ENCODE data around the gene PABPC1L2A.
"Not testable (repeated sequence)": the region's sequence is repeated elsewhere in the genome, so short reads cannot be mapped to it uniquely, and the experiment has no call there.

Gene PABPC1L2A

DNA sequence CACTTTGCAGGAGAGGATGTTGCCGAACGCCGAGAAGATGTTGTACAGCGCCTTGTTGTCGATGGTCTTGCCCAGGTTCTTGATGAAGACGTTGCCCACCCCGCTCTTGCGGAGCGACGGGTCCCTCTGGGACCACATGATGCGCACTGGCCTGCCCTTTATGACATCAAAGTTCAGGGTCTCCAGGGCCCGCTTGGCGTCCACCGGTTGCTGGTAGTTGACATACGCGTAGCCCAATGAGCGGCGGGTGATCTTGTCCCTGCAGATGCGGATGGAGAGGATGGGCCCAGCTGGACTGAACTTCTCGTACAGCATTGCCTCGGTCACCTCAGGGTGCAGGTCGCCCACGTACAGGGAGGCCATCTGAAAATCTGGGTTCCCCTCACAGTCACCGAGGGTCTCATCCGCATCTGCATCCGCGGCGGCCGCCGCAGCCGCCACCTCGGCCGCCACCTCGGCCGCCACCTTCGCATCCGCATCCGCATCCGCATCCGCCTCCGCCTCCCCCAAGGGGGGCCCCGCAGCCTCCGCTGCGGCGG is at the start of gene PABPC1L2A:
Gene PABPC1L2A (minus strand): TSS at position 489 of the 539 bp plus-strand sequence. CDS start 126 bp downstream, at position 363.
- DNase-seq: not testable (repeated sequence)

DNA sequence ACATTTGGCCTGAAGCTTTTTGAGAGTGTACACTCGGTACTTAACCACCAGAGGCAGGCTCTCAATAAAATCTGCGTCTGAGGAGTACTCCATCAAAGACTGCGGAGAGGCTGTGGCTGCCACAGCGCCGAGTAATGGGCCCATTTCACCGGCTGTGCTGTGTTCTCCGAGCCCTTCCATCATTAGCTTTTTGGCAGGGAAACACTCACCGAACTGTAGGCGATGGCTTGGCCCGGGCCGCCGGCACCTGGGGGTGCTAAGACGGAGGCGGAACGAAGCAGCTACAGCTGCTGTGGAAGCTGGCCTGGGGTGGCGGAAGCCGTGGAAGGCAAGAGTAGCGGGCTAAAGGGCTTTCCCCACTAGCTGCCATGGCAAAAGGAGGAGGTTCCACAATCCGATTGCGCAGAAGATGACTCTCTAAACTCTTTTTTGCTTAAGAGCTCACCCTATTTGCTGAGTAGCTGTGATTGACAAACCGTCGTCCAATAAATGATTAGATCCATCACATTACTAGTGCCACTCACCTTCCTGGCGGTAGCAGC is 48.5 kb upstream of the PABPC1L2A start:
- DNase-seq: no peak

DNA sequence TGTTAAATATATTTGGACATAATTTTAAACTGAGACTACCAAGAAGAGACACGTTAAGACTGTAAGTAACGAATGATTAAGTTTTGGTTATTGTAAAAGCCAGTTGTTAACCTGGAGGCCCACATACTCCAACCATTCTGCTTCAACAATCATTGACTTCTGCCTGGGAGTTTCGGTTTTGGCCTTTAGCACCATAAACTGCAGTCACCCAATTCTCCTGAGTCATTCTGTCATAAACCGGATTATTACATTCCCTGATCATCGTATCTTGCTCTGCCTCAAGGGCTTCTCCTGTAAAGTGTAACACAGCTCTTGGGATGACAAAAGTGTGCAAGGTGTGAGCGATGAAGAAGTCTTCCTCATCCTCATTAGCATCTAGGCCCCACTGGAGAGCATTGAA is 46.9 kb upstream of the PABPC1L2A start:
- no peak for DNase-seq

DNA sequence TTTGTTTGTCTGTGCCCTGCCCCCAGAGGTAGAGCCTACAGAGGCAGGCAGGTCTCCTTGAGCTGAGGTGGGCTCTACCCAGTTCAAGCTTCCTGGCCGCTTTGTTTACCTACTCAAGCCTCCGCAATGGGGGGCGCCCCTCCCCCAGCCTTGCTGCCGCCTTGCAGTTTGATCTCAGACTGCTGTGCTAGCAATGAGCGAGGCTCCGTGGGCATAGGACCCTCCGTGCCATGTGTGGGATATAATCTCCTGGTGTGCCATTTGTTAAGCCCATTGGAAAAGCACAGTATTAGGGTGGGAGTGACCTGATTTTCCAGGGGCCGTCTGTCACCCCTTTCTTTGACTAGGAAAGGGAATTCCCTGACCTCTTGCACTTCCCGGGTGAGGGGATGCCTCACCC is 20.2 kb upstream of the PABPC1L2A start:
- DNase-seq: not testable (repeated sequence)

DNA sequence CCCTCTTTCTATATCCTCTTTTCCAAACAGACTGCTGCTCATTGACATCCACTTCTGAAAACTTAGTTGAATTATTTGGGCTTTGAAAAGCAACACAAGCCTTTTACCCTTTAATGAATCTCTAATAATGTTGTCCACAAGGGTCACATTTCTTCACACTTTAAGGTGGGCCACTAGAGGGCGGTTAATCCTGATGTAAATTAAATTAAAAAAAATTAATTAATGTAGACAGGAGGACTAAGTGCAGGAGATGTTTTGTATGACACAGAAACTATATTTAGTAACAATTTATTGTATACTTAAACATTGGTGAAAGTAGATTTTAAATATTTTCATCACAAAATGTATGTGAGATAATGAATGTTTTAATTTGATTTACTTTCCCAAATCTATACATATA is 7.5 kb upstream of the PABPC1L2A start:
- DNase-seq: not testable (repeated sequence)

DNA sequence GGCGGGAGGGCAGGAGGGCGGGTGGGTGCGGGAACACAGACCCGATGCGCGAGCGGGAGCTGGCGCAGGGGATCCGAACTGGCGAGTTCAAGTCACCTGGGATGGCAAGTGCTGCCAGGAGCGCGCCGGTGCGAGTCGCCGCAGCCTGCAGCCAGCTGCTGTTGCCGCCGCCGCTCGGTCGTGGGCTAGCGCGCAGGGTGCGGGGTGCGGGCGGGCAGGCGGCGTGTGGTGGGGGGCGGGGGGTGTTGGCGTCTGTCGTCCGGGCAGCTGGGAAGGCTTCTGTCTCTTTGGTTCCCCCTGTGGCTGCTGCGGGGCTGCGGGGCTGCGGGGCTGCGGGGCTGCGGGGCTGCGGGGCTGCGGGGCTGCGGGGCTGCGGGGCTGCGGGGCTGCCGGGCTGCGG is 572 bp upstream of the PABPC1L2A start:
- DNase-seq: not testable (repeated sequence)

DNA sequence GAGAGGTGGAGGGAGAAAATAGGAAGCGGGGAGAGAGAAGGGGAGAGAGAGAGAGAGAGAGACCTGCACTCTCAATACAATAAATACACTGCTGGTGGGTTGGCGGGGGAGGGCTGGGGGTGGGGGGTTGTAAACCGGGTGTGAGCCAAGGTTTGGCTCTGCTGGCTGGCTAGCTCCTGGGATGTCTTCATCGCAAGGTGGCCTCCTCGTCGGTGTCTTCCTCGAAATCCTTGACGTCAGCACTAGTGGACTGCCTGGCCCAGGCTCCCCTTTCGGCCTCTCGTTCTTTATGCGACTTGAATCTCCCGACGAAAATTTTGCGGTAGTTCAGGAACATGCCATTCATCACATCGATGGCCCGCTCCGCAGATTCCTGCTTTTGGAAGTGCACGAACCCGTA is 715 bp downstream of the PABPC1L2A start:
- DNase-seq: not testable (repeated sequence)

DNA sequence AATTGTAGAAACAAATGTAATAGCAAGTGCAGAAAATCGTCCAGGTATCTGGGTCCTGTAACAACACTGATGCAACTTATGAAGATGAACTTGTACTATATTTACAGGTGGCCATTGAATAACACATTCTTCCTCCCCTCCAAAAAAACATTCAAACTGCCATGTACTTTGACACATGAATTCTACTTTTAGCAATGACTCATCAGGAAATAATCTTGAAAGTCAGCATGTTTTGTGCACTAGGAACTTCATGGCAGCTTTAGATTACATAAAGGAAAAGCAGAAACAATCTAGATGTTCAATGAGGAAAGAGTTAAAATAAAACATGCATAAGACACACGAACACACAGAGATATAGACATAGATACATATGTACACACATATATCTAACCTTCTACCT is 2.5 kb downstream of the PABPC1L2A start:
- no peak for DNase-seq

DNA sequence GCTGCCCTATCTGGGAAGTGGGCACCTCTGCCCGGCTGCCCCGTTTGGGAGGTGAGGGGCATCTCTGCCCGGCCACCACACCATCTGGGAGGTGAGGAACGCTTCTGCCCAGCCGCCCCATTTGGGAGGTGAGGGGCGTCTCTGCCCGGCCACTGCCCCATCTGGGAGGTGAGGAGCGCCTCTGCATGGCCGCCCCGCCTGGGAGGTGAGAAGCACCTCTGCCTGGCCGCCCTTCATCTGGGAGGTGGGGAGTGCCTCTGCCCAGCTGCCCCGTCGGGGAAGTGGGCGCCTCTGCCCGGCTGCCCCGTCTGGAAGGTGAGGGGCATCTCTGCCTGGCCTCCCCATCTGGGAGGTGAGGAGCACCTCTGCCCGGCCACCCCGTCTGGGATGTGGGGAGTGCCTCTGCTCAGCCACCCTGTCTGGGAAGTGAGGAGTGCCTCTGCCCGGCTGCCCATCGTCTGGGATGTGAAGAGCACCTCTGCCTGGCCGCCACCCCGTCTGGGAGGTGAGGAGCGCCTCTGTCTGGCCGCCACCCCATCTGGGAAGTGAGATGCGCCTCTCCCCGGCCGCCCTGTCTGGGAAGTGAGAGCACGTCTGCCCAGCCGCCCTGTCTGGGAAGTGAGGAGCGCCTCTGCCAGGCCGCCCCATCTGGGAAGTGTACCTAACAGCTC is 9.8 kb downstream of the PABPC1L2A start:
- DNase-seq: no peak

DNA sequence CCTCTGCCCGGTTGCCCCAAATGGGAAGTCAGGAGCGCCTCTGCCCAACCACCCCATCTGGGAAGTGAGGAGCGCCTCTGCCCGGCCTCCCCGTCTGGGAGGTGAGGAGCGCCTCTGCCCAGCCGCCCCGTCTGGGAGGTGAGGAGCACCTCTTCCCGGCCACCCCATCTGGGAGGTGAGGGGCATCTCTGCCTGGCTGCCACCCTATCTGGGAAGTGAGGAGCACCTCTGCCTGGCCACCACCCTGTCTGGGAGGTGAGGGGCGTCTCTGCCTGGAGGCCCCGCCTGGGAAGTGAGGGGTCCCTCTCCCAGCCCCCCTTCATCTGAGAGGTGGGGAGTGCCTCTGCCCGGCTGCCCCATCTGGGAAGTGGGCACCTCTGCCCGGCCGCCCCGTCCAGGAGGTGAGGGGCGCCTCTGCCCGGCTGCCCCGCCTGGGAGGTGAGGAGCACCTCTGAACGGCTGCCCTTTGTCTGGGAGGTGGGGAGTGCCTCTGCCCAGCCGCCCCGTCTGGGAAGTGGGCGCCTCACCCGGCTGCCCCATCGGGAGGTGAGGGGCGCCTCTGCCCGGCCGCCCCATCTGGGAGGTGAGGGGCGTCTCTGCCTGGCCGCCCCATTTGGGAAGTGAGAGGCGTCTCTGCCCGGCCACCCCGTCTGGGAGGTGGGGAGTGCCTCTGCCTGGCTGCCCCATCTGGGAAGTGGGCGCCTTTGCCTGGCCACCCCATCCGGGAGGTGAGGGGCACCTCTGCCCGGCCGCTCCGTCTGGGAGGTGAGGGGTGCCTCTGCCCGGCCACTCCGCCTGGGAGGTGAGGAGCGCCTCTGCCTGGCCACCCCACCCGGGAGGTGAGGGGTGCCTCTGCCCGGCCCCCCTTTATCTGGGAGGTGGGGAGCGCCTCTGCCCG is 10.6 kb downstream of the PABPC1L2A start:
- DNase-seq: no peak

DNA sequence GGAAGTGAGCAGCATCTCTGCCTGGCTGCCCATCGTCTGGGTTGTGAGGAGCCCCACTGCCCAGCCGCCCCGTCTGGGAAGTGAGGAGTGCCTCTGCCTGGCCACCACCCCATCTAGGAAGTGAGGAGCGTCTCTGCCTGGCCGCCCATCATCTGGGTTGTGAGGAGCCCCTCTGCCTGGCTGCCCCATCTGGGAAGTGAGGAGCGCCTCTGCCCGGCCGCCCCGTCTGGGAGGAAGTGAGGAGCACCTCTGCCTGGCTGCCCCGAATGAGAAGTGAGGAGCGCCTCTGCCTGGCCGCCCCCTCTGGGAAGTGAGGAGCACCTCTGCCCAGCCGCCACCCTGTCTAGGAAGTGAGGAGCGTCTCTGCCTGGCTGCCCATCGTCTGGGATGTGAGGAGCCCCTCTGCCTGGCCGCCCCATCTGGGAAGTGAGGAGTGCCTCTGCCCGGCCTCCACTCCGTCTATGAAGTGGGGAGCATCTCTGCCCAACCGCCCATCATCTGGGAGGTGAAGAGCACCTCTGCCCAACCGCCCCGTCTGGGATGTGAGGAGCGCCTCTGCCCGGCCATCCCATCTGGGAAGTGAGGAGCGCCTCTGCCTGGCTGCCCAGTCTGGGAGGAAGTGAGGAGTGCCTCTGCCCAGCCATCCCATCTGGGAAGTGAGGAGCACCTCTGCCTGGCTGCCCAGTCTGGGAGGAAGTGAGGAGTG is 11.4 kb downstream of the PABPC1L2A start:
- not testable (repeated sequence) for DNase-seq

DNA sequence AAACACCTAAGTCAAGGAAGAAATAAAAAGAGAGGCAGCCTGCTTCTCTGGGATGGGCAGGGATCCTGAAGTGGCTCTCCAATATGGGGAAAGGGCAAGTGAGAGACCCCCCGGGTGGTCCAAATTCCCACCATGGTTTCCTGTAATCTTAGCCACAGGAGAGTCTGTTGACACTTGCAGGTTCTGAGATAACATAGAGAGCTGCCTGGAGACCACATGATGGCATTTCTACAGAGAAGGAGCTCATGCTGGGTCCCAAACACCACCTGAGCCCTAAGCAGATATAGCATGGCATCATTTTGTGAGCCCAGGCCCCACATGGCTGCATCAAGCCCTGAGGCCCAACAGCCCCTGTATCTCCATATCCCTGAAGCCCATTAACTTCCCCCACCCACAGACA is 50.4 kb downstream of the PABPC1L2A start:
- no peak for DNase-seq
